Right kidney (tissue), 1 donor: ENCODE data around the gene PRDM12.

Source experiments
- DNase-seq: peaks from one replicate; pipeline ENCODE4 v3.0.0-alpha.2; 2016

The PRDM12 gene

DNA sequence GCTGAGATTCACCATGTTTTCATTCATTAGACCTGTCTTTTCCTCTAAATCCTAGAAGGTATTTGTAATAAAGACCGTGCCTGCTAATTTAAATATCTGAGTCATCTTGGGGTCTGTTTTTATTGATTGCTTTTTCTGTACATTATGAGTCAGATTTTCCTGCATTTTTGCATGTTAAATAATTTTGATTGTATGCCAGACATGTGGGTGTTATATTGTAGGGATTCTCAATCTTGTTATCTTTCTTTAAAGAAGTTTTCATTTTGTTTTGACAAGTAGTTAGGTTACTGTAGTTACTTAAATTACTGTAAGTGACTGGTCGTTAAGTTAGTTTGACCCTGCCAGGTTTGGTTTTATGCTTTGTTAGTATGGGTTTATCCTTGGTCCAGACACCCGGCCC, 64.3 kb downstream of the PRDM12 start:
- no peak for DNase-seq

DNA sequence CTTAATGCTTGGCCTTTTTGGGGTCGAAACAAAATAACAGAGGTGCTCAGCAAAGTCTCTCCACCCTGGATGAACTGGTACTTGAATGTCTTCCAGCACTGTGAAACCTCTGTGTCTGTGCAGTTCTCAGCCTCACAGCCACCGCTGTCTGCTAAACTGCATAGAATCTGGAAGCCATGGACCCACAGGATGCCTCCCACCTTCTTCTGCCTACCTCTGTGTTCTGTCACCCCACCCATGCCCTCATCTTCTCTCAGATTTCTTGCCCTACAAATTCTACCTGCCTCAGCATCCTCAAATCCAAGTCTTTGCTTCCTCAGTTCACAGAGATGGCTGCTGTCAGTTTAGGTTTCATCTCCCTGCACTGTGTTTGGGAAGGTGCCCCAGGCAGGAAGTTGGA, 64.8 kb downstream of the PRDM12 start:
- no peak for DNase-seq

DNA sequence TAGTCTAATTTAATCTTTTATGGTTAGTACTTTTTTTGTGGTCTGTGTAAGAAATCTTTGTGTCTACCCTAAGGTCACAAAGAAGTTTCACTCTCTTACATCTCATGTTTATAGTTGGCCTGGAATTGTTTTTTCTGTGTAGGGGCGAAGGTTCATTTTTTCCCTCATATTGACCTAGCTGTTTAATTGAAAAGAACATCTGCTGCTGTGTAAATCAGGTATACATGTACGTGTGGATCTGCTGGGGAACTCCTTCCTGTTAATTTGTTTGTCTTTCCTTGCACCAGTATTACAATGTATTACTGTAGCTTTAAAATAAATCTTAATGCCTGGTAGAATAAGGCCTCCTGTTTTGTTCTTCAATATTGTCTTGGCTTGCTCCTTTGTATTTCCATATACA, 67.0 kb downstream of the PRDM12 start:
- DNase-seq: no peak

DNA sequence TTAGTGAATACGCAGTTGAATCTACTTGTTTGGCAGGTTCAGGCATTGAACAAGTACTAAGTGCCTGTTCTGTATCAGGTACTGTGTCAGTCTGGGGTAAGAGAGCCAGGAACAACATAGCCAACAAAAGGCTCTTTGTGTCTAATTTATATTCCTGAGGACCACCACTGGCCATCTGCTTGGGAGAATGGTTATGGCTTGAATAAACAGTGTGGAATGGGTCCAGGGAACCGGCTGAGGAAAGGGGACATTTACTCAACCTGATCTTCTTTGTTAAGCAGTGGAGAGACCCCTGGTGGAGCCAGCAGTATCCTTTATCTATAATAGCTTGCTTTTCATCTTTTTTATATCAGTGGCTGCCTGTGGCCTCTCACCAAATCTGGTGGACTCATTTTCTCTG, 67.7 kb downstream of the PRDM12 start:
- DNase-seq: no peak
